ENCODE measurements around the gene LONP1.
"Not testable (repeated sequence)": the region's sequence is repeated elsewhere in the genome, so short reads cannot be mapped to it uniquely, and the experiment has no call there.

Gene LONP1

GRCh38 chr19:5695649-5696195 lies 24.2 kb downstream of the LONP1 start:
- TF ChIP-seq POLR2A (IDR thresholded peaks at IDR 0.05; ENCODE audit: low read depth, low read length) (peak; percentile 29; the same call in 1 of the 2 replicates), TAF1 (IDR thresholded peaks at IDR 0.05; ENCODE audit: borderline replicate concordance, low read depth, low read length) (no peak)
- FAIRE-seq: no peak
- no peak for DNase-seq (ENCODE audit: insufficient read length)

GRCh38 chr19:5694956-5695648 lies 24.8 kb downstream of the LONP1 start:
- FAIRE-seq (no peak), DNase-seq (ENCODE audit: insufficient read length) (no peak)
- TF ChIP-seq TAF1 (IDR thresholded peaks at IDR 0.05; ENCODE audit: borderline replicate concordance, low read depth, low read length) (no peak), POLR2A (IDR thresholded peaks at IDR 0.05; ENCODE audit: low read depth, low read length) (no peak; the same call in 1 of the 2 replicates), POLR2AphosphoS5 (IDR thresholded peaks at IDR 0.05; ENCODE audit: low read depth, low read length) (no peak)

GRCh38 chr19:5694167-5694955 lies 25.6 kb downstream of the LONP1 start:
- FAIRE-seq: no peak
- TF ChIP-seq POLR2AphosphoS5 (IDR thresholded peaks at IDR 0.05; ENCODE audit: low read depth, low read length) (peak; percentile 66), POLR2A (IDR thresholded peaks at IDR 0.05; ENCODE audit: low read depth, low read length) (no peak), TAF1 (IDR thresholded peaks at IDR 0.05; ENCODE audit: borderline replicate concordance, low read depth, low read length) (no peak)
- DNase-seq (ENCODE audit: insufficient read length): no peak

GRCh38 chr19:5693195-5694166 lies 26.5 kb downstream of the LONP1 start:
- TF ChIP-seq POLR2A (IDR thresholded peaks at IDR 0.05; ENCODE audit: low read depth, low read length) (peak; percentile 58), TAF1 (IDR thresholded peaks at IDR 0.05; ENCODE audit: borderline replicate concordance, low read depth, low read length) (no peak), POLR2AphosphoS5 (IDR thresholded peaks at IDR 0.05; ENCODE audit: low read depth, low read length) (peak; percentile 79)
- DNase-seq (ENCODE audit: insufficient read length) (no peak), FAIRE-seq (no peak)

GRCh38 chr19:5692723-5693194 lies 27.2 kb downstream of the LONP1 start:
- FAIRE-seq (no peak), DNase-seq (ENCODE audit: insufficient read length) (no peak)
- TF ChIP-seq TAF1 (IDR thresholded peaks at IDR 0.05; ENCODE audit: borderline replicate concordance, low read depth, low read length) (no peak), POLR2A (IDR thresholded peaks at IDR 0.05; ENCODE audit: low read depth, low read length) (no peak), POLR2AphosphoS5 (IDR thresholded peaks at IDR 0.05; ENCODE audit: low read depth, low read length) (peak; percentile 74; the same call in 1 of the 2 replicates)

- TF ChIP-seq POLR2AphosphoS5 (IDR thresholded peaks at IDR 0.05; ENCODE audit: low read depth, low read length) (peak; percentile 19; the same call in 1 of the 2 replicates), POLR2A (IDR thresholded peaks at IDR 0.05; ENCODE audit: low read depth, low read length) (peak; percentile 50; the same call in 1 of the 2 replicates), TAF1 (IDR thresholded peaks at IDR 0.05; ENCODE audit: borderline replicate concordance, low read depth, low read length) (no peak)
- FAIRE-seq (no peak), DNase-seq (ENCODE audit: insufficient read length) (no peak)
Measured at GRCh38 chr19:5691822-5692722, 27.9 kb downstream of the LONP1 start.

- FAIRE-seq: peak; percentile 5
- TF ChIP-seq POLR2A (IDR thresholded peaks at IDR 0.05; ENCODE audit: low read depth, low read length) (no peak), TAF1 (IDR thresholded peaks at IDR 0.05; ENCODE audit: borderline replicate concordance, low read depth, low read length) (no peak), POLR2AphosphoS5 (IDR thresholded peaks at IDR 0.05; ENCODE audit: low read depth, low read length) (no peak; the same call in 1 of the 2 replicates)
- DNase-seq (ENCODE audit: insufficient read length): no peak
Measured at GRCh38 chr19:5690955-5691821, 28.8 kb downstream of the LONP1 start.

- DNase-seq (ENCODE audit: insufficient read length) (peak; percentile 94), FAIRE-seq (peak; percentile 99)
- TF ChIP-seq POLR2A (IDR thresholded peaks at IDR 0.05; ENCODE audit: low read depth, low read length): peak; percentile 99
- TF ChIP-seq TAF1 (IDR thresholded peaks at IDR 0.05; ENCODE audit: borderline replicate concordance, low read depth, low read length): peak; percentile 99
- TF ChIP-seq POLR2AphosphoS5 (IDR thresholded peaks at IDR 0.05; ENCODE audit: low read depth, low read length): peak; percentile 99
Measured at GRCh38 chr19:5690125-5690954, 29.6 kb downstream of the LONP1 start, which contains the start of gene RPL36. Gene RPL36 (plus strand): TSS chr19:5690295. CDS start chr19:5690508, 213 bp downstream.

- not testable (repeated sequence) for DNase-seq (ENCODE audit: insufficient read length); FAIRE-seq
Measured at GRCh38 chr19:5688262-5688881, 31.6 kb downstream of the LONP1 start.

Data from GM12892 (cell line).